COLO668 (cell line): ENCODE data around the gene DDX18.
"Not testable (repeated sequence)": the region's sequence is repeated elsewhere in the genome, so short reads cannot be mapped to it uniquely, and the experiment has no call there.

Experiments used
- DNase-seq: peaks from one replicate; lab custom pipeline; 2025; ENCODE audit not compliant: unreplicated experiment; lab: John Stamatoyannopoulos, UW

Gene DDX18

DNA sequence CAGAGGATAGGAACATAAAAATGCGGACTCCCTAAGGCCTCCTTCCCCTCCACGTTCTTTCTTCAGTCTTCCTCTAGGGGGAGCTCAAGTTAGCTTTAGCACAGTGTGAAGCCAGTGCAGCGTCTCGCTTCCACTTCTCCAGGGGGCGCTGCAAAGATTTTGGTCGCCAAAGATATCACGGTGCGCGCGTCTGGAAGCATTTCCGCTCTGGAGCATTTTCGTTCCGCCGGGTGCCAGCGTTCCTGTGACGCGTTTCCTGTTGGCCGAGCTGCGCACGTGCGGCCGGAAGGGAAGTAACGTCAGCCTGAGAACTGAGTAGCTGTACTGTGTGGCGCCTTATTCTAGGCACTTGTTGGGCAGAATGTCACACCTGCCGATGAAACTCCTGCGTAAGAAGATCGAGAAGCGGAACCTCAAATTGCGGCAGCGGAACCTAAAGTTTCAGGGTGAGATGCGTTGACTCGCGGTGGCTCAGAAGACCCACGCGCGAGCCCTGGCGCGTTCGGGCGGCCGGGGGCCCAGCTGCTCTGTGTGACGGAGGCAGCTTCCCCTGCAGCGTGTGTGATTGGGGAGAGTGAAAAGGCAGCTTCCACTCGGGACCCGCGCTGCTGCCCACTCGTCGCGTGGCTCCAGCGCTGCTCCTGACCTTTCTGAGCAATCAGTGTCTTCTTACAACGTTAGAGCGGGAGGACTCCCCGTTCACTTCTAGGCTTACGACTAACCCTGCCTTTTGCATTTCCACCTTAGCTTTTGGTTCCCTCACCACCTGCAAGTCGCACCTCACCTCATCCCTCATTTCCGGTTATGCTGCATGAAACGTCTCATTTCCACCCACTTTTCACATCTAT lies at the start of gene DDX18:
Gene DDX18 (plus strand): TSS at position 275 of the 848 bp plus-strand sequence. CDS start 87 bp downstream, at position 362.
- peak; percentile 96 for DNase-seq

GRCh38 chr2:117770730-117771129 lies 43.8 kb upstream of the DDX18 start:
- no peak for DNase-seq

DNA sequence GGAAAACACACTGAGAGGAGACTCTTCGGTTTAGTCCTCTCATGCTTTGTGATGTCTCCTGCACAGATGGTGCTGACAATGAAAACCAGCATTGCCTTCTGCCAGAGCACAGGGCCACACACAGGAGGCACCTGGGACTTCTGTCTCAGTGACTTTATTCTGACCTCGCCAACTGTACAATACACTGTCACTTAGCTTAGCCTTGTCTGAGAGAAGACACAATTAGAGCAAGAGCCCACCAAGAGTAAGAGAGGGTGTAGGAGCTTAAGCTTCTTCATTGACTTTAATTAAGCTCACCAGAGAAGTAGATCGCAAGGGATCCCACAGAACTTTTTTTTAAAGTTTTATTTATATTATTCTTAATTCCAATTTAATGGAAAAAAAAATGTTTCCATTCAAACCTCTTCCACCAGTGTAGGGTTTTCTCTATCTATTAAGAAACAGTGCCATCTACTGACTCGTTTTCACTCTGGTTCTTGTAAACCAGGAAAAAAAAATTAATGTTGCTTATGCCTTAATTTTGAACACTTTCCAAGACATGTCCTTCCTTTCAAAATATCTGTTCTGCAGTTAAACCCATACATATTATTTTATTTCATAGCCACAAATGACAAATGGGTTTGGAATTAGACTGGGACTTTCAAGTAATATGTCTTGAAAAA lies 42.4 kb upstream of the DDX18 start:
- no peak for DNase-seq

- no peak for DNase-seq
Measured at GRCh38 chr2:117774716-117775115, 39.8 kb upstream of the DDX18 start.

- DNase-seq, result no peak
Measured at GRCh38 chr2:117775703-117776219, 38.7 kb upstream of the DDX18 start.

GRCh38 chr2:117776888-117777287 lies 37.6 kb upstream of the DDX18 start:
- DNase-seq, result no peak

GRCh38 chr2:117785740-117786139 lies 28.8 kb upstream of the DDX18 start:
- DNase-seq, result peak; percentile 26

DNA sequence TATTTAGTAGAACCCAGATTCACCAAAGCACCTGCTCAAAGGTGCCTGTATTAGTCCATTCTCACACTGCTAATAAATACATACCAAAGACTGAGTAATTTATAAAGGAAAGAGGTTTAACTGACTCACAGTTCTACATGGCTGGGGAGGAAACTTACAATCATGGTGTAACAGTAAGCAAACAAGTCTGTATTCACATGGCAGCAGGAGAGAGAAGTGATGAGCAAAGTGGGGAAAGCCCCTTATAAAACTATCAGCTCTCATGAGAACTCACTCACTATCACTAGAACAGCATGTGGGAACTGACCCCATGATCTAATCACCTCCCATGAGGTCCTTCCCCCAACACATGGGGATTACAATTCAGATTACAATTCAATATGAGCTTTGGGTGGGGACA lies 28.0 kb upstream of the DDX18 start:
- DNase-seq, result no peak

- no peak for DNase-seq
Measured at GRCh38 chr2:117789505-117789904, 25.0 kb upstream of the DDX18 start.

GRCh38 chr2:117794668-117795067 lies 19.8 kb upstream of the DDX18 start:
- no peak for DNase-seq

- no peak for DNase-seq
Measured at GRCh38 chr2:117801826-117802225, 12.7 kb upstream of the DDX18 start.

DNA sequence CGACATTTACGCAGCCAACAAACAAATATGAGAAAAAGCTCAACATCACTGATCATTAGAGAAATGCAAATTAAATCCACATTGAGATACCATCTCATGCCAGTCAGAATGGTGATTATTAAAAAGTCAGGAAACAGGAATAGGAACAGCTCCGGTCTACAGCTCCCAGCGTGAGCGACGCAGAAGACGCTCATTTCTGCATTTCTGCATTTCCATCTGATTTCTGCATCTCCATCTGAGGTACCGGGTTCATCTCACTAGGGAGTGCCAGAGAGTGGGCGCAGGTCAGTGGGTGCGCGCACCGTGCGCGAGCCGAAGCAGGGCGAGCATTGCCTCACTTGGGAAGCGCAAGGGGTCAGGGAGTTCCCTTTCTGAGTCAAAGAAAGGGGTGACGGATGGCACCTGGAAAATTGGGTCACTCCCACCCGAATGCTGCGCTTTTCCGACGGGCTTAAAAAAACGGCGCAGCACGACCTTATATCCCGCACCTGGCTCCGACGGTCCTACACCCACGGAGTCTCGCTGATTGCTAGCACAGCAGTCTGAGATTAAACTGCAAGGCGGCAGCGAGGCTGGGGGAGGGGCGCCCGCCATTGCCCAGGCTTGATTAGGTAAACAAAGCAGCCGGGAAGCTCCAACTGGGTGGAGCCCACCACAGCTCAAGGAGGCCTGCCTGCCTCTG lies 10.7 kb upstream of the DDX18 start:
- not testable (repeated sequence) for DNase-seq

GRCh38 chr2:117812443-117812842 lies 2.0 kb upstream of the DDX18 start:
- no peak for DNase-seq

GRCh38 chr2:117815946-117816345 lies 1.5 kb downstream of the DDX18 start:
- DNase-seq, result no peak

DNA sequence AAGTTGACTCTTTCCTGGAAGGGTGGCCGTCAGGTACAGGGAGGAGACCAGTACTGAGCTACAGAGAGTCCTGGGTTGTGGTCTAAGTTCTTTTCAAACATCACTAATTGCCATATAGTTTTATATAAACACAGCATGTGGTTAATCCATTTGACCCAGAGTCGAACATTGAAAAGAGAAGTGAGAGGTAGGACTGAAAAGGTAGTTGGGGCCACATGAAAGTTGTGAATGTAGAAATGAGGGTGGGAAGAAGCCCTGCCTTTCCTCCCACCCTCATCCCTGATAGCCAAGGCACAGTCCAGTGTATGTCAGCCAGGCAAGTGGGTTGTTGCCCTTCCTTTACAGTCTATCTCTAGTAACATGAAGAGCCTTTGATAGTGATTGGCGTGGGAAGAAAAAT lies 4.4 kb downstream of the DDX18 start:
- DNase-seq, result no peak

- no peak for DNase-seq
Measured at GRCh38 chr2:117820444-117820843, 6.0 kb downstream of the DDX18 start.

- DNase-seq, result no peak
Measured at GRCh38 chr2:117825437-117825836, 10.9 kb downstream of the DDX18 start.

DNA sequence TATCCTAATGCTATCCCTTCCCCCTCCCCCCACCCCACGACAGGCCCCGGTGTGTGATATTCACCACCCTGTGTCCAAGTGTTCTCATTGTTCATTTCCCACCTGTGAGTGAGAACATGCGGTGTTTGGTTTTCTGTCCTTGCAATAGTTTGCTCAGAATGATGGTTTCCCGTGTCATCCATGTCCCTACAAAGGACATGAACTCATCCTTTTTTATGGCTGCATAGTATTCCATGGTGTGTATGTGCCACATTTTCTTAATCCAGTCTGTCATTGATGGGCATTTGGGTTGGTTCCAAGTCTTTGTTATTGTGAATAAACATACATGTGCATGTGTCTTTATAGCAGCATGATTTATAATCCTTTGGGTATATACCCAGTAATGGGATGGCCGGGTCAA lies 13.0 kb downstream of the DDX18 start:
- not testable (repeated sequence) for DNase-seq

DNA sequence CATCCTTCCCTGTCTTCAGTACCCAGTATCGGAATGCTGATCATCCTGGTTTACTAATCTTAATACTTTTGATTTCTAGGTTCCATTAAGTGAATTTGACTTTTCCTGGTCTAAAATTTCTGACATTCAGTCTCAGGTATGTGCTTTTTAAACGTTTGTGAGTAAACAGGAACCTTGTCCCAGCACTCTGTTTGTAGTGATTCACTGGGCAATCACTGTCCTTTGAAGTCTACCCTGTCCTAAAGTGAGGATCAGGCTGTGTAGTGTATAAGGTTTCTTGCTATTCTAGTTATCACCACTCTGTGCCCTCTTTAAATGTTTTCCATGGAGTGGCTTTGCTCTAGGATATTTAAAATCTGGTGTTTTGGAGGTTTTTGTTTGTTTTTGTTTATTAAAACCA lies 14.4 kb downstream of the DDX18 start:
- no peak for DNase-seq

DNA sequence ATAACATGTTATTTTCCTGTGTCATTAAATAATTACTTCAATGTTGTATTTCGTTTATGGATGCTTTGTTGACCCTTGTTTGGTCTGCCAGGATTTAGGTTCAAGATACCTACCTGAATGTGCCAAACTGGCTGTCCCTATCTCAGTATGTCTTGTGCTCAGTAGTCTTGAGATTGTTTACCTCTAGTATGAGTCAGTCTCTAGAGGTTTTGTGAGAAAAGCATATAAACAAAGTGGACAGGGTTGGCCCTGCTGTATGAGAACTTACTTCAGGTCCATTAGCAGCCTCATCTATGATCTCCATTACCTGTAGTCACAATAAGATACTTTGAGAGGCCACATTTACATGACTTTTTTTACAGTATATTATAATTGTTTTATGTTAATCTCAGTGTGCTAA lies 17.8 kb downstream of the DDX18 start:
- DNase-seq, result no peak

DNA sequence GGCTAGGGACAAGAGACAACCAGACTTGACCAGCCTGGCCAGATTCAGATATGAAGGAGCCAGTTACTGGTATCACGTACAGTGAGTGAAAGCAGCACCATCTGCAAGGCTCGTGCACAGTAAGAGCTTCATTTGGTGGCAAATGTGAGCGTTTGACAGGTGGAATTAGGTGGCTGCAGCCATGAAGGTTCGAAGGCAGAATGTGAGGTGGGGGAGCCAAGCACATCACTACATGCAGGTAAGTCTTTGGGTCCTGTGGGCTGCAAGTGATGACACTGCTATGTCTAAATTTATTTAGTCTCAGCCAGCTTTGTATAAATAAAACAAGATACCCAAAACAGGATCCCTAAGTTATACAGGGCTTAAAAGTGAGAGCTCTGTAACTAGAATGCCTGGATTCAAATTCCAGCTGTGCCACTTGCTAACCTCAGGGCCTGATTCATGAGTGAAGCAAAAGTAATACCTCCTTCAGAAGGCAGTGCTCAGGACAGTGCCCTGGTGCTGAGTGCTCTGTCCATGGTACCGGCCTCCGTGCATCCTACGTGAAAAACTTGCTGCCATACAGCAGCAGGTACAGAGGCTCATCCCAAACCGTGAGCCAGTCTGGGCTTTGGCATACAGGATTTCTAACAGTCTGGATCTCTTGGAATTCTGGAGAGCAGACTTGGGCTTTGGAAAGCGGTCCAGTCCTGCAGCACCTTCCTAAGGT lies 18.6 kb downstream of the DDX18 start:
- no peak for DNase-seq
